Mucosa of stomach (tissue), 1 donor: ENCODE measurements around the gene MAGI1.

Experiments used
- H3K27me3 ChIP-seq: one replicate; pipeline ENCODE4 v1.7.0; 2013; ENCODE audit warnings: mild to moderate bottlenecking, low read length; ENCODE audit not compliant: control insufficient read depth, insufficient read depth
- H3K36me3 ChIP-seq: one replicate; pipeline ENCODE4 v1.7.0; 2013; ENCODE audit warnings: low read length; ENCODE audit not compliant: control insufficient read depth, insufficient read depth
- H3K4me1 ChIP-seq: one replicate; pipeline ENCODE4 v1.7.0; 2013; ENCODE audit warnings: mild to moderate bottlenecking, low read length; ENCODE audit not compliant: control insufficient read depth, insufficient read depth
- H3K4me3 ChIP-seq: one replicate; pipeline ENCODE4 v1.7.0; 2013; ENCODE audit warnings: low read length
- H3K9ac ChIP-seq: one replicate; pipeline ENCODE4 v1.7.0; 2013; ENCODE audit warnings: mild to moderate bottlenecking, low read length, moderate library complexity
- H3K9me3 ChIP-seq: one replicate; pipeline ENCODE4 v1.7.0; 2013; ENCODE audit warnings: mild to moderate bottlenecking, low read length, moderate library complexity; ENCODE audit not compliant: control insufficient read depth
- donor health status: Pancreatic carcinoma.

Gene MAGI1

DNA sequence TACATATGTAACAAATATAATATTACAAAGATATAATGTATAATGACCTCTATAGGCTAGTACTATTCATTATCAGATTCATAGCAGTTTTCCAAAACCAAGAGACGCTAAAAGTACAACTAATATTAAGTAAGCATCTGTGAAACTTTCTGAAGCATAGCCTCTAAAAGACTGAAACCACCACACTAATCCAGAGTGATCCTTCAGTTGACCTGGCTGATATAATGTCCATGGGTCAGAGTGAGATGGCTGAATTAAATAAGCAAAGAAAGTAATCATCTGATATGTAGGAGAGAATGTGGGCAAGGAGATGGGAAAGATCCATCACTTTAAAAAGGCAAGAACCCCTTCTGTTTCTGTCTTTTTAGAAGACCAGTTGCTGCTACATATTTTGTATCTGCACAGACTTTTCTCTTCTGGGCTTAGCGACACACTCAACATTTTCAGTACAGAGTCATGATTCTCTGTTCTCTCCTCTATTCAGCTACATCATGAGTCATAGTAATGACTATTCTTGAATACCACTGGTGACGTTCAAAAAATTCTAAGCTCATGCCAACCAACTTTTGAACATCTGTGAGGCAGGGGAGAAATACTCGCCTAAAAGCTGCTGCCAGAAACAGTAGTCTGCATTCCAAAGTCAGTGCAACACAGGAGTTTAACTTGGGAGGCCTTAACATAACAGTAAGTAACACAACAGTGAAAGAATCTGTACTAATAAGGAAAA is 149.6 kb downstream of the MAGI1 start:
- Histone ChIP-seq H3K4me3 (no peak overlapping the region), H3K36me3 (no peaks in the 10 kb centered on the region), H3K27me3 (no peaks in the 10 kb centered on the region), H3K4me1 (peaks cover 6% of the 10 kb centered on the region), H3K9ac (no peak overlapping the region), H3K9me3 (no peaks in the 10 kb centered on the region)

DNA sequence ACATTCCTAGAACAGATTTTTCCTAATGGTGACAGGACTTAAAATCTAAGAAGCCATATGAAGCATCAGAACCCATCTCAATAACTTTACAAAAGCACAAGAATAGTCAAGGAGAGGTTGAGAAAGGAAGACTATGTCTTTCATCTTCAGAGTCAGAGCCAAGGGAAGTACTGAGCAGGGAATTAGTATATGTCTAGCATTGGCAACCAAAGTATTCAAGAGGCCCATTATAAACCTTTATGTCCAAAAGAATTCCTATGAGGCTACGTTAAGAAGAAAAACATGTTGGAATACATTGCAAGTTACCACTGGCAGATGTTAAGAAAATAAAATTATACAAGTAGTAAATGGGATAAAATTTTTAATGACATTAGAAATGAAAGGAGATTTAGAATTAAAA is 150.5 kb downstream of the MAGI1 start:
- Histone ChIP-seq H3K9me3 (no peaks in the 10 kb centered on the region), H3K36me3 (no peaks in the 10 kb centered on the region), H3K4me3 (no peak overlapping the region), H3K4me1 (peaks cover 9% of the 10 kb centered on the region), H3K27me3 (no peaks in the 10 kb centered on the region), H3K9ac (no peak overlapping the region)

DNA sequence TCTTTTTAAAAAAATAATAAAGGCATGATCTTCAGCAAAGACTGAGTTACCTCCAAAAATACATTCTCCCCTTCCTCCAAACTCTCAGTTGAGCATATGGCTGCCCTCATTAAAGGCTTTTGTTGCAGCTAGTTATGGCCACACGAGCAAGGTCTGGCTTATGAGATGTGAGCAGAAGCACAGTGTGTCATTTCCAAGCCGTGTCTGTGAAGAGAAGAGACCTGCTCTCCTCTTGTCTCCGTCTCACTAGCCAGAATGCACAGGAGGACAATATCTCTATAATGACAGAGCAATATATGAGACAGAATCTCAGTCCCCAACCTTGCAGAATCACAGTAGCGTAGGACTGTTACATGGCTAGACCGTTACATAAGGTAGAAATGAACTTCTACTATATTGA is 152.3 kb downstream of the MAGI1 start:
- H3K4me1 ChIP-seq: peaks cover 20% of the 10 kb centered on the region
- no peak overlapping the region for H3K9ac ChIP-seq
- no peaks in the 10 kb centered on the region for H3K9me3 ChIP-seq
- no peaks in the 10 kb centered on the region for H3K36me3 ChIP-seq
- no peaks in the 10 kb centered on the region for H3K27me3 ChIP-seq
- no peak overlapping the region for H3K4me3 ChIP-seq

DNA sequence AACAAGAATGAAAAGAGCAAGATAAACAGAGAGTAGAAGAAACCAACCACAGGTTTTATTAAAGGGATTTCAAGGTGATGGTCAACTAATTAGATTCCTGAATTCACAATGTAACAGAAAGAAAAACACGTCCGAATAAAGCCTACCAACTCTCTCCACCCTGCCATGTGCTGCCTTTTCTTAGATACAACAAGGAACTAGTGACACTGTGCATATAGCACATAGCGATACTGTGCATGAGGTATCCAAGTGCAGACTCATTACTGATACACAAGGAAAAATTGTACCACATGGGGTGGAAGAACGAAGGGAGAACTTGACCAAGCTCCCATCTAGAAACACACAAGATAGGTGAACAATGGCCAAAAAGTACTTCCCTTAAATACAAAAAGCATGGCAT is 154.6 kb downstream of the MAGI1 start:
- no peaks in the 10 kb centered on the region for H3K36me3 ChIP-seq
- H3K4me1 ChIP-seq: peaks cover 20% of the 10 kb centered on the region
- no peak overlapping the region for H3K4me3 ChIP-seq
- H3K9me3 ChIP-seq: no peaks in the 10 kb centered on the region
- no peaks in the 10 kb centered on the region for H3K27me3 ChIP-seq
- H3K9ac ChIP-seq: peak overlapping the region; percentile 20

DNA sequence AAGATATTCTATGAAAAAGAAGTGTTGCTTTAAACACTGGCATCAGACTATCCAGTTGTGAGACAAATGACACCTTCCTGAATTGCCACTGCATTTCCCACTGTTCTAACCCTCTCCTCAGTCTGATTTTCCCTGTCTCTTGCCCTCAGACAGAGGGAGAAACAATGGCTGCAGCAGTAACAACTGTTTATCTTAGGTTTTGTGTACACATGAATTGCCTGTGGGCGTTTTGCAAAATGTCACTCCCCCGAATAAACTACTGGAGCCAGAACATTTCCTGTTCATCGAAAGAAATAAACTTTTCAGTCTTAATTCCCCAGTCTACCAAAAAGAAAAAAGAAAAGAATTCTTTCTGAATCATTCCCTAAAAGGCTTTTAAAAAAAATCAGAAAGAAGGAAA is 155.1 kb downstream of the MAGI1 start:
- H3K4me3 ChIP-seq: no peak overlapping the region

DNA sequence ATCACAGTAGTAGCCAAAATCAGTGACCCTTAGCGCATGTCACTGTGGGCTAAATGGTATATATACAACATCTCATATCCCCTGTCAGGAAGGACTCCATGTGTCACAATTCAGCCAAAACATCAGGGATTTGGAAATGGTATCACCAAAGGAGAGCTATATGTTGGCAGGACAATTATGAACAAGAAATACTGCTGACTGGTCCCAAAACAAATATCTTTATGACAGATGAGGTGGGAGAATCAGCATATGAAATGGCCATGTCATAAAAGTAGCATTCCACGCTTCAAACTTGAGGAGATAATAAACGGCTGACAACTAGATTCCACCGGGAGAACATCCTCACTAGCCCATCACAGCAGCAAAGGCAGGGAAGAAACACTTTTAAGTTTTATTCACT is 158.4 kb downstream of the MAGI1 start:
- no peak overlapping the region for H3K9ac ChIP-seq
- peaks cover 41% of the 10 kb centered on the region for H3K4me1 ChIP-seq
- H3K27me3 ChIP-seq: no peaks in the 10 kb centered on the region
- no peak overlapping the region for H3K4me3 ChIP-seq
- H3K36me3 ChIP-seq: no peaks in the 10 kb centered on the region
- no peaks in the 10 kb centered on the region for H3K9me3 ChIP-seq

More for the DNA sequence above, 155.1 kb downstream of the MAGI1 start:
- Histone ChIP-seq H3K36me3 (no peaks in the 10 kb centered on the region), H3K9ac (peak overlapping the region; percentile 20), H3K9me3 (no peaks in the 10 kb centered on the region), H3K4me1 (peaks cover 20% of the 10 kb centered on the region), H3K27me3 (no peaks in the 10 kb centered on the region)

DNA sequence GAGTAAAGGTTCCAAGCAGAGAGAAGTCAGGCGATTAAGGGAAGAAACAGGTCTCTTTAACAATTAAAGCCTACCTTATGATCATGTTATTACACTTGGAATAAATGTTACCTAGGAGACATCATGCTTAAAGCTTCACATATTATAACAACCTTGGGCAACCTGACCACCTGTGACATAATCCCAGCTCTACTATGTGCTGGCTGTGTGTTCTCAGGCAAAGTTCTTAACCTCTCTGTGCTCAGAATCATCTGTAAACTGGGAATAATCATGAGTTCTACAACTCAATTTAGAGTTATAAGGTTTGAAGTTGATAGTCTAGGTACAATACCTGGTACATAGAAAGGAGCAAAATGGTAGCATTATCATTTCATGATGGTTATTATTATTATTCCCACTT is 159.3 kb downstream of the MAGI1 start:
- Histone ChIP-seq H3K27me3 (no peaks in the 10 kb centered on the region), H3K9ac (no peak overlapping the region), H3K36me3 (no peaks in the 10 kb centered on the region), H3K4me1 (peaks cover 38% of the 10 kb centered on the region), H3K9me3 (no peaks in the 10 kb centered on the region), H3K4me3 (no peak overlapping the region)

DNA sequence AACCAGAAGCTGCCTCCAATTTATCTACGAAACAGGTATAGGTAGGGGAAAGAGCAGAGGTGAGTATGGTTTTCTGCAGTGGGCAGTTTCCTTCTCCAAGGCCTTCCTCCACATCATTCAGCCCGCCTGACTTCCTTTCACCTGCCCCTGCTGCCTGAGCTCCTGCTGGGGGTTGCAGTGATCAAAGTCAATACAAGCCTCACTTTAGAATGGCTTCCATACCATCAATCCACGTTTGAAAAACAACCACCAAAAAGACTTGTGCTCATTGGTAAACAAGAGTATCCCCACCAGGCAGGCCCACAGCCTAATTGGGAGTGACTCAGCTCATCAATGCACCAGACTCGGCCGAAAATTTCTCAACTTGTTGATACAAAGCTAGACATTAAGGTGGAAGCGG is 159.9 kb downstream of the MAGI1 start:
- Histone ChIP-seq H3K27me3 (no peaks in the 10 kb centered on the region), H3K4me1 (peaks cover 36% of the 10 kb centered on the region), H3K36me3 (no peaks in the 10 kb centered on the region), H3K9ac (no peak overlapping the region), H3K9me3 (no peaks in the 10 kb centered on the region), H3K4me3 (no peak overlapping the region)

DNA sequence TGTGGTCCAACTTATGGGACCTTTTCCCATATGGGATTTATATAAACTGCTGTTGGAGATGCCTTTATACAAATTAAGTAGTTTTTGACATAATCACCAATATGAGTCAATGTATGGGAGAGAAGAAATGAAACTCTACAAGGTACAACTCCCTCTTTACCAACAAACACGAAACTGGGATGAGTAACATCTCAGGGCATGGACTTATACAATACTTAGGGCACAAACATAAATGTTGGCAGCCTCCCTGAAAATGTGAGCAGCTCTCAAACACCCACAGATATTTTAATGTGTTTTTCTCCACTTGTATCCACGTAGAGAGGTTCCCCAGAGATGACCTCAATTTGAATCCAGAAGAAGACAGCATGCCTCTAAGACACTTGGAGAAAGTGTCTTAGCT is 161.6 kb downstream of the MAGI1 start:
- Histone ChIP-seq H3K4me3 (no peak overlapping the region), H3K4me1 (peaks cover 29% of the 10 kb centered on the region), H3K36me3 (no peaks in the 10 kb centered on the region), H3K9me3 (no peaks in the 10 kb centered on the region), H3K27me3 (no peaks in the 10 kb centered on the region), H3K9ac (no peak overlapping the region)

DNA sequence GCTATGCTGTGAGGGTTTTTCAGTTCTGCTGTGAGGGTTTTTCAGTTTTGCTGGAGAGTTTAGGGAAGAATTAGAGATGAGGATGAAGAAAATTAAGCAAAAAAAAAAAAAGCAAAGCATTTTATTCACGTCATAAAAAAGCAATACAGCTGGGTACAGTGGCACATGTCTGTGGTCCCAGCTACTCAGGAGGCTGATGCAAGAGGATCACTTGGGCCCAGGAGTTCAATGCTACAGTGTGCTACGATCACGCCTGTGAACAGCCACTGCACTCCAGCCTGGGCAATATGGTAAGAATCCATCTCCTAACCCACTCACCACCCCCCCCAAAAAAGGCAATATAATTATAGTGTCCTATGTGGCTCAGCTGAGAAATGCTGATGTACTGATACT is 162.7 kb downstream of the MAGI1 start:
- no peaks in the 10 kb centered on the region for H3K36me3 ChIP-seq
- H3K27me3 ChIP-seq: no peaks in the 10 kb centered on the region
- H3K9me3 ChIP-seq: no peaks in the 10 kb centered on the region
- H3K4me3 ChIP-seq: no peak overlapping the region
- H3K9ac ChIP-seq: no peak overlapping the region
- peaks cover 32% of the 10 kb centered on the region for H3K4me1 ChIP-seq

DNA sequence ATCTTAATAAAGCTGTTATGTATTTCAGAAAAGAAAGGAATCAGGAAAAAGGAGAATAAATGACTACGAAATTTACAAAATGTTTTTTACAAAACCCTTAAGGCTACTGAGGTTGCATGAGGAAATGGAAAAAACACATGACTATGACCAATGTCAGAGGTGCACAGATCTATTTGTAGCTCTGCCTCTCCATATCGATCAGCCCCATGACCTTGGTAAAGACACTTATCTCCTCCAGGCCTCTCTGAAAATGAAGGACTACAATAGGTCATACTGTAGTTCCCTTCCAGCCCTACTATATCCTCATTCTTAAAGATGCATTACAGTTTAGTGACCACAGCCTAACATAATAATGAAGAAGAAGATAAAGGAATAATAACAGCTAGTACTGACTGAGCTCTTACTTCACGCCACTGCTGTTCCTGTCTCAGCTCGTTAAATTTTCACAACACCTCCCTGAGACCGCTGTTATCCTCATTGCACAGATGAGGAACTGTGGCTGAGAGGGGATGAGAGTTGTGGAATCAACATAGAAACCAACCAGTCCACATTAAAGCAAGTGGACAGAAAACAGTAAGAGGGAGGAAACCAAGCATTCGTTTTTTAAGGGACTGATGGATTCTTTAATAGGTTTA is 163.2 kb downstream of the MAGI1 start:
- no peak overlapping the region for H3K4me3 ChIP-seq
- H3K4me1 ChIP-seq: peaks cover 33% of the 10 kb centered on the region
- no peaks in the 10 kb centered on the region for H3K36me3 ChIP-seq
- no peak overlapping the region for H3K9ac ChIP-seq
- H3K27me3 ChIP-seq: no peaks in the 10 kb centered on the region
- H3K9me3 ChIP-seq: no peaks in the 10 kb centered on the region

DNA sequence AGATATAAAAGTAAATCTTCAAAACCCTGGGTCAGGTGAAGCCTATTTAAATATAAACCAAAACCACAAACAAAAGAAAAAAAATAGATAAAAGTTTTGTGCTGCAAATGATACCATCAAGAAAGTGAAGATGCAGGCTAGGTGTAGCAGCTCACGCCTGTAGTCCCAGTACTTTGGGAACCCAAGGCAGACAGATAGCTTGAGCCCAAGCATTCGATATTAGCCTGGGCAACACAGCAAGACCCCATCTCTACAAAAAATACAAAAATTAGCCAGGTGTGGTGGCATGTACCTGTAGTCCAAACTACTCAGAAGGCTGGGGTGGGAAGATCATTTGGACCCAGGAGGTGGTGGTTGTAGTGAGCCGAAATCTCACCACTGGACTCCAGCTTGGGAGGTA is 164.8 kb downstream of the MAGI1 start:
- Histone ChIP-seq H3K36me3 (no peaks in the 10 kb centered on the region), H3K27me3 (no peaks in the 10 kb centered on the region), H3K4me3 (no peak overlapping the region), H3K9ac (no peak overlapping the region), H3K9me3 (no peaks in the 10 kb centered on the region), H3K4me1 (peaks cover 38% of the 10 kb centered on the region)
